ENCODE measurements around the gene CD207.

The CD207 gene

DNA sequence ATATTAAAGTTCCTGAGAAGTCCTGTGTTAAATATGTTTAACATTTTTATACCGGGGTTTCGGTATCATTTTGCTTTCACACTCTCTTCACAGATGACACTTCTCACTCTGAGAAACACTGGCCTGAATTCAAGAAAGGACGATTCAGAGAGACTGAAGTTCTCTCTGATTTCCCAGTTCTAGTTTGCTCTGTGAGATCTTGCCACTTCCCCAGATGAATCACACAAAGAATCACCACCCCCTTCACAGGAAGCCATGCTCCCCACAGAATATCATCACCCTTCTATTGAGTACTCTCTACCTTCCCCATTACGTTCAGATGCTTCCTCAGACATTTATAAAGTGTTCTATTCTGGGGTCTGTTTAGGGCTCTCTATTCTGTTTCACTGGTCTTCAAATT is 16.1 kb upstream of the CD207 start:
- Histone ChIP-seq H3K9me3 (replicated peaks; ENCODE audit: low read length) (no peaks in the 10 kb centered on the region), H3K4me2 (ENCODE audit: low read length) (no peak overlapping the region), H3K36me3 (ENCODE audit: insufficient read depth, low read length) (no peaks in the 10 kb centered on the region), H3K4me3 (ENCODE audit: low read length) (no peak overlapping the region), H3K27me3 (ENCODE audit: control insufficient read depth, insufficient read depth, low read length) (peaks cover 26% of the 10 kb centered on the region), H3K9ac (ENCODE audit: low read depth, low read length) (no peak overlapping the region), H3K4me1 (ENCODE audit: control insufficient read depth, insufficient read depth, low read length) (no peaks in the 10 kb centered on the region)

DNA sequence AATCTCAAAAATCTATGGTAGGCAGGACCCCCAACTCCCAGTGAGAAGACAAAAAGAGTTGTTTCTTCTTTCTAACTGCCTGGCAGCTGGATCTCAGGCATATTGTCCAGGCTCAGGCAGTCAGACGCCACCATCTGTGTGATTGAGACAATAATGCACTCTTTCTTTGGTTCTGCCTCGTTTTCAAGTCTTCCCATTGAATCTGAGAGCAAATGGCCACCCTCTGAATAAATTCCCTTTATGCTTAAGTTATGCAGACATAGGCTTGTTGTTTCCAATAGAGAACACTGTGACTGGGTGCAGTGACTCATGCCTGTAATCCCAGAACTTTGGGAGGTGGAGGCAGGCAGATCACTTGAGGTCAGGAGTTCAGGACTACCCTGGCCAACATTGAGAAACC is 15.3 kb upstream of the CD207 start:
- no peaks in the 10 kb centered on the region for H3K36me3 ChIP-seq (ENCODE audit: insufficient read depth, low read length)
- H3K27me3 ChIP-seq (ENCODE audit: control insufficient read depth, insufficient read depth, low read length) = peaks cover 24% of the 10 kb centered on the region
- H3K9me3 ChIP-seq (replicated peaks; ENCODE audit: low read length) = no peaks in the 10 kb centered on the region

DNA sequence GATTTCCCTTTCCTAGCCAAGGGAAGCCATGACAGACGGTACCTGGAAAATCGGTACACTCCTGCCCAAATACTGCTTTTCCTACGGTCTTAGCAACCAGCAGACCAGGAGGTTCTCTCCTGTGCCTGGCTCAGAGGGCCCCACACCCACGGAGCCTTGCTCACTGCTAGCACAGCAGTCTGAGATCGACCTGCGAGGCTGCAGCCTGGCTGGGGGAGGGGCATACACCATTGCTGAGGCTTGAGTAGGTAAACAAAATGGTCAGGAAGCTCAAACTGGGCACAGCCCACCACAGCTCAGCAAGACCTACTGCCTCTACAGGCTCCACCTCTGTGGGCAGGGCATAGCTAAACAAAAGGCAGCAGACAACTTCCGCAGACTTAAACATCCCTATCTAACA is 6.8 kb upstream of the CD207 start:
- Histone ChIP-seq H3K27me3 (ENCODE audit: control insufficient read depth, insufficient read depth, low read length) (peaks cover 4% of the 10 kb centered on the region), H3K36me3 (ENCODE audit: insufficient read depth, low read length) (no peaks in the 10 kb centered on the region), H3K4me2 (ENCODE audit: low read length) (no peak overlapping the region), H3K4me3 (ENCODE audit: low read length) (no peak overlapping the region), H3K4me1 (ENCODE audit: control insufficient read depth, insufficient read depth, low read length) (no peaks in the 10 kb centered on the region), H3K9me3 (replicated peaks; ENCODE audit: low read length) (no peaks in the 10 kb centered on the region), H3K9ac (ENCODE audit: low read depth, low read length) (no peak overlapping the region)

More for the DNA sequence above, 15.3 kb upstream of the CD207 start:
- Histone ChIP-seq H3K4me1 (ENCODE audit: control insufficient read depth, insufficient read depth, low read length) (no peaks in the 10 kb centered on the region), H3K9ac (ENCODE audit: low read depth, low read length) (no peak overlapping the region), H3K4me3 (ENCODE audit: low read length) (no peak overlapping the region), H3K4me2 (ENCODE audit: low read length) (no peak overlapping the region)

DNA sequence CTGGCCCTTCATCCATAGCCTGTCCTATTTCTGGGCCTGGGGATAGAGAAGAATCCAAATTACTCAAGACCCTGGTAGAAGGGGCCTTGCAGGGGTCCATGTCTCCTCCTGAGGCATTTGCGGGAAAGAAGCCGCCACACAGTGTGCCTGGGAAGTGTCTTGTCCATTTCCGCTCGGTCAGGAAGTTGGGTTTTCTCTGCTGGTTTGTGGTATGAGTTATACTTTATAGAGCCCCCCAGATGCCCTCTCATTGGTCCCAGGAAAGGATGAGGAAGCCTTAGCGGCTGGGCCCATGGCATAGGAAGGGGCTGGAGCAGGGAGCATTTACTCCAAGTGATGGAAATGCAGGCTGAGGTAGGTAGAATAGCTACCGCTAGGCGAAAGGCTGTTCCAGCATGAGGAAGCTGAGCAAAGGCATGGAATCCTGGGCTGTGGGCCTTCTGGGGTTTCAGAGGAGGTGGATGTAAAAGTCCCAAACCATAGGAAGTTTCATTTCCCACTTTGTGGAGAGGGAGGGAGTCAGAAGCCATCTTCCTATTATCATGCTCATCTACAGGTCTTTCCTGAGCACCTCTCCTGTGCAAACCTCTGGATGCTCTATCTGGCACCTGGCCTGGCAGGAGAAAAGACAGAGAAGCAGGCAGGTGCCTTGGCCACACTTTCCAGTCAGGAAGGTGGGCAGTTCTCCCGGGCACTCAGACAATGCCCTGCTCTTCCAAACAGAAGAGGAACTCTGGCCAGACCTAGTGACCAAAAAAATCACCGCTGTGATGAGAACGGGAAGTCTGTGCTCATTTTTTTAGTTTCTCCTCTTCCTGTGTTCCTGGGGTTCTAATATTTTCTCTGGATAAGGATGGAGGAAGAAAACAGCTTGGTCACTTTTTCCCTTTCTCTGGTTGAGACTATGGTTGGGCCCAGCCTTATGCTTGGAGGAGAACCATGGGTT is 2.6 kb upstream of the CD207 start:
- Histone ChIP-seq H3K9ac (ENCODE audit: low read depth, low read length) (no peak overlapping the region), H3K27me3 (ENCODE audit: control insufficient read depth, insufficient read depth, low read length) (peaks cover 14% of the 10 kb centered on the region), H3K4me1 (ENCODE audit: control insufficient read depth, insufficient read depth, low read length) (no peaks in the 10 kb centered on the region), H3K4me2 (ENCODE audit: low read length) (no peak overlapping the region), H3K36me3 (ENCODE audit: insufficient read depth, low read length) (no peaks in the 10 kb centered on the region), H3K4me3 (ENCODE audit: low read length) (no peak overlapping the region), H3K9me3 (replicated peaks; ENCODE audit: low read length) (no peaks in the 10 kb centered on the region)

DNA sequence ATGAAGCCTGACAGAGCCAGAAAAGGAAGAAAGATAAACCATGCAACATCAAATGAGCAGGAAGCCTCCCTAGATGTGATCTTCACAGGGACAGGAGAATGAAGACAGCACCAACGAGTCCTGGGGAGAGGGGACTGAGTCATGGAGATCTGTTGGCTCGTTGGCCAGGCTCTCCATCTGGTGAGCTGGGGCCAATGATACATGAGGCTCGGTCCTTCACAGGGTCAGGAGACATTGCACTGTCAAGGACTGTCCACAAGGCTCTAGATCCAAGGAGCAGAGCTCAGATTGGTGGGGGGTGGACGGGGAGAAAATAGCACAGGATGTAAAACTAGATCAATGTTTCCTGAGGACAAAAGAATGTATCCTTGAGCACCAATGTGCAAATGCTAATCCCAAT is 735 bp downstream of the CD207 start:
- Histone ChIP-seq H3K4me1 (ENCODE audit: control insufficient read depth, insufficient read depth, low read length) (no peaks in the 10 kb centered on the region), H3K4me3 (ENCODE audit: low read length) (no peak overlapping the region), H3K9ac (ENCODE audit: low read depth, low read length) (no peak overlapping the region), H3K9me3 (replicated peaks; ENCODE audit: low read length) (no peaks in the 10 kb centered on the region), H3K36me3 (ENCODE audit: insufficient read depth, low read length) (no peaks in the 10 kb centered on the region), H3K27me3 (ENCODE audit: control insufficient read depth, insufficient read depth, low read length) (peaks cover 27% of the 10 kb centered on the region), H3K4me2 (ENCODE audit: low read length) (no peak overlapping the region)

DNA sequence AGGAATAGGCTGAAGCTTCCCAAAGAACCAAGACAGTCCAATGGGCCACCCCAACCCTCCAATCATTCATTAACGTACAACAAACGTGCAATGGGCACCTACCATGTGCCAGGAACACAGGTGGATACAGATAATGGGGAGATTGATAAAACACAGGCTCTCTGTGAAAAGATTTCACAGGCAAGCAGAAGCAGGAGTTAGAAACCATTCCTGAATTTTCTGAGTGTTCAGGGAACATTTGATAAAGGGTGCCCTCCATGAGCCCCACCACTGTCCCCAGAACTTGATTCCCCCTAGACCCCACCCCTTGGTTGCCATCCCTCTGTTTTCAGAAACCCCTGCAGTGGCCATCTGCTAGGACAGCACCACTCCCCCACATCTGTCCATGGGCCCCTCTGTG is 1.5 kb downstream of the CD207 start:
- H3K27me3 ChIP-seq (ENCODE audit: control insufficient read depth, insufficient read depth, low read length) = peaks cover 28% of the 10 kb centered on the region
- no peak overlapping the region for H3K4me3 ChIP-seq (ENCODE audit: low read length)
- no peaks in the 10 kb centered on the region for H3K9me3 ChIP-seq (replicated peaks; ENCODE audit: low read length)
- H3K9ac ChIP-seq (ENCODE audit: low read depth, low read length) = no peak overlapping the region
- H3K4me1 ChIP-seq (ENCODE audit: control insufficient read depth, insufficient read depth, low read length) = no peaks in the 10 kb centered on the region
- H3K4me2 ChIP-seq (ENCODE audit: low read length) = no peak overlapping the region
- no peaks in the 10 kb centered on the region for H3K36me3 ChIP-seq (ENCODE audit: insufficient read depth, low read length)

DNA sequence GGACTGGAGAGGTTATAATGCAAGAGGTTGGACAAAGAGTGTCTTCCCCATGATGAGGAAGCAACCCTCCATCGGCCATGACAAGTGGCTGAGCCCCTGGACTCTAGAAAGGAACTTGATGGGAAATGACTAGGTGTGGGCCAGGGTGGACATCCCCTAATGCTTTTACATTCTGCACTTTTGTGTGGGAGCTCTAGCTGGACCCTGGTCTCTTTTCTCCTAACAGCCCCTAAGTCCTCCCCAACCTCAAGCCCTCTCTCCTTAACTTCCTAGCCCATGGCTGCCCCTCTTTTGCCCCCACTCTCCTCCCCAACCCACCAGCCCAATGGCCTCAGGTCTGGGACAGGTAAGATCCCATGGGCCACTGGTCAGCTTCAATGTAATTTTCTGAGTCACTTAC is 2.4 kb downstream of the CD207 start:
- H3K4me2 ChIP-seq (ENCODE audit: low read length) = no peak overlapping the region
- H3K4me3 ChIP-seq (ENCODE audit: low read length) = no peak overlapping the region
- H3K4me1 ChIP-seq (ENCODE audit: control insufficient read depth, insufficient read depth, low read length) = no peaks in the 10 kb centered on the region
- no peak overlapping the region for H3K9ac ChIP-seq (ENCODE audit: low read depth, low read length)
- no peaks in the 10 kb centered on the region for H3K9me3 ChIP-seq (replicated peaks; ENCODE audit: low read length)
- no peaks in the 10 kb centered on the region for H3K36me3 ChIP-seq (ENCODE audit: insufficient read depth, low read length)
- peaks cover 26% of the 10 kb centered on the region for H3K27me3 ChIP-seq (ENCODE audit: control insufficient read depth, insufficient read depth, low read length)

DNA sequence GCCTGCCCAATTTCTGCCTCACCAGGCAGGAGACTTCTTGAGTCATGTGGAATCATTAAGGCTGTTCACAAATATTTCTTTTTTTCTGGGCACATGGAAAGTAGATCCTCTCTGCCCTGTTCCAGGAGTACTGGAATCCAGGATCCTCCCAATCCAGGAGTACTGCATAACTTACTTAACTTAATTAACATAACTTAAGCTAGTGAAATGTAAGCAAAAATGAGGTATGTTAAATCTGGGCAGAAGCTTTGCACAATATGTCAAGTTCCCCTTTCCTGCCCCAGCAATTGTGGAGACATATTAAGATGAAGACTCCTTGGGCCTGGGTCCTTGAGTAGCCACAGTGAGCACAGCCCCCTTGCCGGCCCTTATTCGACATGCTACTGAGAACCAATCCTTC is 3.2 kb downstream of the CD207 start:
- no peaks in the 10 kb centered on the region for H3K9me3 ChIP-seq (replicated peaks; ENCODE audit: low read length)
- no peak overlapping the region for H3K9ac ChIP-seq (ENCODE audit: low read depth, low read length)
- no peaks in the 10 kb centered on the region for H3K4me1 ChIP-seq (ENCODE audit: control insufficient read depth, insufficient read depth, low read length)
- H3K4me2 ChIP-seq (ENCODE audit: low read length) = no peak overlapping the region
- H3K4me3 ChIP-seq (ENCODE audit: low read length) = no peak overlapping the region
- H3K27me3 ChIP-seq (ENCODE audit: control insufficient read depth, insufficient read depth, low read length) = peaks cover 24% of the 10 kb centered on the region
- H3K36me3 ChIP-seq (ENCODE audit: insufficient read depth, low read length) = no peaks in the 10 kb centered on the region

DNA sequence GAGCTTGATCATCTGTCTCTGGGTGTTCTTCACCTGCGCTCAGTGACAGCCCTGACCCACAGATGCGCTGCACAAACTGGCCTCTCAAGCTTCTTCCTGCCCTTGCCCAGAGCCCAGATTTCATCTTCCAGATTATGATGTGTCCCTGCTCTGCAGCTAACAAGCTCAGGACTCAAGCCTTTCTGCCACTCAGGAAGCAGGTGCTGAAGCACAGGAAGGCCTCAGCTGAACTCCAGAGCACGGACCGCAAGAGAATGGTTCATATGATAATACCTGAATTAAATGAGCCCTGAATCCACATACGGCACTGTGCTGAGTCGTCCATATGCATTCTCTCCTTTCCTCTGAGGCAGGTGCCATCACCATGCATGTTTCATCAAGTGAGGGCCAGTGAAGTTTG is 3.8 kb downstream of the CD207 start:
- Histone ChIP-seq H3K9ac (ENCODE audit: low read depth, low read length) (no peak overlapping the region), H3K9me3 (replicated peaks; ENCODE audit: low read length) (no peaks in the 10 kb centered on the region), H3K36me3 (ENCODE audit: insufficient read depth, low read length) (no peaks in the 10 kb centered on the region), H3K4me2 (ENCODE audit: low read length) (no peak overlapping the region), H3K27me3 (ENCODE audit: control insufficient read depth, insufficient read depth, low read length) (peaks cover 24% of the 10 kb centered on the region), H3K4me1 (ENCODE audit: control insufficient read depth, insufficient read depth, low read length) (no peaks in the 10 kb centered on the region), H3K4me3 (ENCODE audit: low read length) (no peak overlapping the region)

DNA sequence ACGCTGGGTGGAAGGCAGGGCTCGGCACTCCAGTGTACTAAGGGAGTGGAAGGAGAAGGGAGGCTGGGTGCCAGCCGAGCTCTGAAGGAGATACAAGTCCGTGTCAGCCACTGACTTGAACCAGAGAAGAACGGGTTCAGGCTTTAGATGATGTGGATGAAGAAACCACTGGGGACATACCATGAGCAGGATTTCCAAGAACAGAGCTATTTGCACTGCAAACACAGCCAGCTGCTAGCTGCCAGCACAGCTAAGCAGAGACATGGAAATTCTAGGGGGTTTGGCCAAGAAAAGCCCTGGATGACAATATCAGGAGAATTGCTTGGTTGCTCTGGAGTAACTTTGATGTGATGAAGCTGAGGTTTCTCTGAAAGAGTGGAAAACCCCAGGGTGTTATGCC is 5.2 kb downstream of the CD207 start:
- Histone ChIP-seq H3K9ac (ENCODE audit: low read depth, low read length) (no peak overlapping the region), H3K4me2 (ENCODE audit: low read length) (no peak overlapping the region), H3K27me3 (ENCODE audit: control insufficient read depth, insufficient read depth, low read length) (peaks cover 17% of the 10 kb centered on the region), H3K4me3 (ENCODE audit: low read length) (no peak overlapping the region), H3K4me1 (ENCODE audit: control insufficient read depth, insufficient read depth, low read length) (no peaks in the 10 kb centered on the region), H3K9me3 (replicated peaks; ENCODE audit: low read length) (no peaks in the 10 kb centered on the region), H3K36me3 (ENCODE audit: insufficient read depth, low read length) (no peaks in the 10 kb centered on the region)

DNA sequence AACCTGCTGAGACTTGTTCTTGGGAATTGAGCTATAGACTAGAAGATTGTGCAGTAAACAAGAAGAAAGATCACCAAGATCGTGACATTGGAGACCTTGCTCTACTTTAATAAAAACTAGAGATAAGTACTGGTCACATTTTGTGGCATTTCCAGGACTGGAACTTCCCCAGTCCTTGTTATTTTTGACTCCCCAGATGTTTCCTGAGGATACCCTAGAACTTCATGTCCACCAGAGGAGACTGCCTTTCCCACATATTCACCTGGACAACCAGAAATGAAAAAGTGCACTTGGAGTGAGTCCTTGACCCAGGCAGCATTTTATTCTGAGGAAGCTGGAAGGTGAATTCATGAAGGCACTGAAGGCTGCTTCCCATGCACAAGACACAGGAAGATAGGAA is 5.7 kb downstream of the CD207 start:
- no peaks in the 10 kb centered on the region for H3K4me1 ChIP-seq (ENCODE audit: control insufficient read depth, insufficient read depth, low read length)
- peaks cover 14% of the 10 kb centered on the region for H3K27me3 ChIP-seq (ENCODE audit: control insufficient read depth, insufficient read depth, low read length)
- no peak overlapping the region for H3K4me3 ChIP-seq (ENCODE audit: low read length)
- no peaks in the 10 kb centered on the region for H3K36me3 ChIP-seq (ENCODE audit: insufficient read depth, low read length)
- H3K4me2 ChIP-seq (ENCODE audit: low read length) = no peak overlapping the region
- no peak overlapping the region for H3K9ac ChIP-seq (ENCODE audit: low read depth, low read length)
- no peaks in the 10 kb centered on the region for H3K9me3 ChIP-seq (replicated peaks; ENCODE audit: low read length)
